Karpas-422 (cell line): ENCODE measurements around the gene DENND1C. TPM values are rescaled to one million over a fixed set of nuclear protein-coding genes. Genes with fewer than 3 reads are reported as not detected.

Experiments
- DNase-seq: peaks from one replicate; pipeline ENCODE4 v3.0.0-alpha.2; 2015
- H2AFZ ChIP-seq: fragments of 200-600 bp; sonication (generic); 2 replicates; pipeline ENCODE4 v1.6.1; 2014; ENCODE audit warnings: antibody characterized with exemption, low read length, mixed read lengths
- H3K27ac ChIP-seq: fragments of 200-600 bp; sonication (generic); 2 replicates; pipeline ENCODE4 v1.5.1; 2014; ENCODE audit warnings: mild to moderate bottlenecking, low read length, moderate library complexity
- H3K27me3 ChIP-seq: fragments of 200-600 bp; sonication (generic); 2 replicates; pipeline ENCODE4 v1.6.1; 2014; ENCODE audit warnings: low read length, mixed read lengths
- H3K36me3 ChIP-seq: fragments of 200-600 bp; sonication (generic); 2 replicates; pipeline ENCODE4 v1.6.1; 2014; ENCODE audit warnings: low read length, mixed read lengths; ENCODE audit not compliant: insufficient read depth
- H3K4me1 ChIP-seq: fragments of 200-600 bp; sonication (generic); 2 replicates; pipeline ENCODE4 v1.6.1; 2014; ENCODE audit warnings: mild to moderate bottlenecking, low read length, mixed read lengths
- H3K4me2 ChIP-seq: fragments of 200-600 bp; sonication (generic); 2 replicates; pipeline ENCODE4 v1.6.1; 2014; ENCODE audit warnings: low read length, low read depth, mild to moderate bottlenecking; ENCODE audit not compliant: poor library complexity, severe bottlenecking
- H3K4me3 ChIP-seq: fragments of 200-600 bp; sonication (generic); 2 replicates; pipeline ENCODE4 v1.5.1; 2014; ENCODE audit warnings: mild to moderate bottlenecking, antibody characterized with exemption, low read length, mixed read lengths
- H3K79me2 ChIP-seq: fragments of 200-600 bp; sonication (generic); 2 replicates; pipeline ENCODE4 v1.6.1; 2014; ENCODE audit warnings: mild to moderate bottlenecking, low read length, mixed read lengths
- H3K9ac ChIP-seq: fragments of 200-600 bp; sonication (generic); 2 replicates; pipeline ENCODE4 v1.6.0; 2014; ENCODE audit warnings: low read length
- H3K9me2 ChIP-seq: fragments of 200-600 bp; sonication (generic), shearing (Covaris generic); replicated peaks from 2 replicates; pipeline ENCODE4 v1.6.0; 2014; ENCODE audit warnings: mild to moderate bottlenecking, low read length, moderate library complexity; ENCODE audit not compliant: insufficient read depth
- H3K9me3 ChIP-seq: fragments of 300-700, 200-600 bp; sonication (generic); 2 replicates; pipeline ENCODE4 v1.6.1; 2014; ENCODE audit warnings: low read length, mixed read lengths
- H4K20me1 ChIP-seq: fragments of 200-600 bp; sonication (generic); 2 replicates; pipeline ENCODE4 v1.6.1; 2014; ENCODE audit warnings: mild to moderate bottlenecking, antibody characterized with exemption, low read length, low read depth; ENCODE audit not compliant: insufficient read depth
- total RNA-seq: library from RNA; depleted of rRNA; stranded (reverse); fragments of >200 nt; shearing (Covaris generic); gene quantifications from 2 replicates; pipeline ENCODE4 v1.2.3, GENCODE V29; 2014; ENCODE audit warnings: low replicate concordance

The DENND1C gene
- total RNA-seq, 1 experiment from 2014 or later: 19.2 TPM

GRCh38 chr19:6466526-6467248 lies 14.9 kb downstream of the DENND1C start:
- Histone ChIP-seq H3K9me3 (no peaks in the 10 kb centered on the region), H3K79me2 (no peaks in the 10 kb centered on the region), H3K36me3 (no peaks in the 10 kb centered on the region), H3K27me3 (no peaks in the 10 kb centered on the region), H3K4me2 (no peak overlapping the region), H3K9ac (no peak overlapping the region), H2AFZ (no peak overlapping the region), H3K27ac (no peak overlapping the region), H4K20me1 (no peaks in the 10 kb centered on the region), H3K4me3 (no peak overlapping the region), H3K4me1 (no peaks in the 10 kb centered on the region), H3K9me2 (no peaks in the 10 kb centered on the region)
- DNase-seq: no peak

GRCh38 chr19:6465663-6466062 lies 15.9 kb downstream of the DENND1C start:
- no peak overlapping the region for H2AFZ ChIP-seq
- H3K4me1 ChIP-seq: peaks cover 2% of the 10 kb centered on the region
- no peaks in the 10 kb centered on the region for H3K9me3 ChIP-seq
- no peaks in the 10 kb centered on the region for H3K79me2 ChIP-seq
- H3K4me2 ChIP-seq: no peak overlapping the region
- DNase-seq: no peak
- no peak overlapping the region for H3K27ac ChIP-seq
- no peaks in the 10 kb centered on the region for H3K27me3 ChIP-seq
- no peaks in the 10 kb centered on the region for H3K9me2 ChIP-seq
- no peak overlapping the region for H3K4me3 ChIP-seq
- H4K20me1 ChIP-seq: no peaks in the 10 kb centered on the region
- H3K36me3 ChIP-seq: no peaks in the 10 kb centered on the region
- H3K9ac ChIP-seq: no peak overlapping the region

DNA sequence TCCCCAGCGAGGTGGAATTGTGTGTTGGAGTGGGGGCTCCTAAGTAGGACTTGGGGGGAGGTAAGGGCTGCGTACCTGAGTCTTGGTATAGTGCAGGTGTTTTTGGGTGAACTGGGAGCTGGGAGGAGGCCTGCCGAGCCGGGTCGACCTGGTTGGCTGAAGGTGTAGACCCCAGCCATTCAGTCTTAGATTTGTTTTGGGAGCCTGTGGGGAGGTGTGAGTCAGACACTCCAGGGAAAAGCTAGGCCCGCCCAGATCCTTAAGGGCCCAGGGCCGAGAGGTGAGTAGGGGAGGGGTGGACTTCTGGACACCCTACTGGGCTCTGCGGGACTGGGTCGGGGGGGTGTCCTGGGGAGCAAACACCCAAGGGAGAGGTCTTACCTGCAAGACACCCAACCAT lies 16.6 kb downstream of the DENND1C start:
- Histone ChIP-seq H3K4me2 (no peak overlapping the region), H4K20me1 (no peaks in the 10 kb centered on the region), H2AFZ (no peak overlapping the region), H3K36me3 (no peaks in the 10 kb centered on the region), H3K9me3 (no peaks in the 10 kb centered on the region), H3K9me2 (no peaks in the 10 kb centered on the region), H3K27me3 (no peaks in the 10 kb centered on the region), H3K4me1 (peaks cover 4% of the 10 kb centered on the region), H3K27ac (no peak overlapping the region), H3K9ac (no peak overlapping the region), H3K4me3 (no peak overlapping the region), H3K79me2 (no peaks in the 10 kb centered on the region)
- DNase-seq: no peak

- H2AFZ ChIP-seq: no peak within 1 kb of the TSS
- no peak within 1 kb of the TSS for H3K4me3 ChIP-seq
- H3K9me3 ChIP-seq: no peaks in the 10 kb centered on the region
- H3K27me3 ChIP-seq: no peaks in the 10 kb centered on the region
- H3K79me2 ChIP-seq: peaks cover 1% of the 10 kb centered on the region
- peaks cover 6% of the 10 kb centered on the region for H3K4me1 ChIP-seq
- H3K9me2 ChIP-seq: no peaks in the 10 kb centered on the region
- H4K20me1 ChIP-seq: no peaks in the 10 kb centered on the region
- no peak within 1 kb of the TSS for H3K9ac ChIP-seq
- H3K36me3 ChIP-seq: no peaks in the 10 kb centered on the region
- DNase-seq: no peak
- no peak within 1 kb of the TSS for H3K27ac ChIP-seq
- H3K4me2 ChIP-seq: no peak within 1 kb of the TSS
Measured at GRCh38 chr19:6464070-6464873, 17.3 kb downstream of the DENND1C start, which contains the start of gene CRB3. Gene CRB3 (plus strand): TSS chr19:6464271. CDS start chr19:6464702, 431 bp downstream.

GRCh38 chr19:6460099-6460884 lies 21.3 kb downstream of the DENND1C start:
- Histone ChIP-seq H3K27ac (peak overlapping the region; percentile 29; the same call in 1 of the 2 replicates), H3K9me3 (no peaks in the 10 kb centered on the region), H3K27me3 (no peaks in the 10 kb centered on the region), H2AFZ (peak overlapping the region; percentile 72; the same call in 1 of the 2 replicates), H3K4me3 (peak overlapping the region; percentile 91), H3K9ac (peak overlapping the region; percentile 77), H3K79me2 (peaks cover 10% of the 10 kb centered on the region), H3K9me2 (no peaks in the 10 kb centered on the region), H3K4me2 (peak overlapping the region; percentile 84), H4K20me1 (no peaks in the 10 kb centered on the region), H3K36me3 (peaks cover 7% of the 10 kb centered on the region), H3K4me1 (peaks cover 26% of the 10 kb centered on the region)
- peak; percentile 99 for DNase-seq

DNA sequence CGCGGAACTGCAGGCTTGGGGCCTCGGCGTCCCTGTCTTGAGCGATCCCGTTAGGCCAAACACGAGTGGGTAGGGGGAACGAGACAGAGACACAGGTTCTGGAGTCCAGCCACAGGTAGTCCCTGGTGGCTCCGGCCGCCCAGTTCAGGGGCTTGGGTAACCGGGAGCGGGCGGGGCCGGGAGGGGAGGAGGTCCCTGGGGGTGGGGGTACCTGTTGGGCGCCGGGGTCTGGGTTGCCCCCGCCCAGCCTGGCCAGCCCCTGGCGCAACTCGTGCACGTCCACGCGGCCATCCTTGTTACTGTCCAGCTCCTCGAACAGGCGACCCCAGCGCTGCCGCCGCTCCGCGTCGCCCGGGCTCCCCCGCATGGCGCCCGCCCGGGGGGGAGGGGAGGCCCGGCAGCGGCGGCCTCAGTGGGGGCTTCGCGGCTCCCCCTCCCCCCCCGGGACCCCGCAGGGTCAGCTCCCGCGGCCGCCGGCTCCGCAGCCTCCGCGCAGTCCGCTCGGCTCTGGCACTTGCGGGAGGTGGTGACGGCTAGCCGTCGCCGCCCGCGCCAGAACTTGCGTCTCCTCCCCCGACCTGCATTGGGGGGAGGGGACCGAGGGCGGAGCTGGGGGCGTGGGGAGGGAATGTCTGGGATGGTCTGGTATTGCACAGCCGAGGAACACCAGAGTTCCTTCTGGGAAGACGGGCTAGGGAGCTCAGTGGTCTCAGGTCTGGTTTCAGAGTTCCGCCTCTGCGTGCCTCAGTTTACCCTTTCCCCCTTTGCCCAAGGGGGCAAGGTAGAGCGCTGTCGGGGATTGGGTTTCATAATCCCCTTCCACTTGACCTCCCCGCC lies 22.1 kb downstream of the DENND1C start, which contains the start of gene SLC25A23:
SLC25A23 (minus strand) TSS at position 531 of the 837 bp plus-strand sequence; CDS start at position 367, 164 bp downstream.
- Histone ChIP-seq H3K27ac (peak within 1 kb of the TSS; percentile 73), H3K4me2 (peak within 1 kb of the TSS; percentile 84)
- peak; percentile 89 for DNase-seq

GRCh38 chr19:6458695-6459261 lies 22.8 kb downstream of the DENND1C start:
- peaks cover 22% of the 10 kb centered on the region for H3K36me3 ChIP-seq
- peaks cover 10% of the 10 kb centered on the region for H3K79me2 ChIP-seq

More for the DNA sequence above, 22.1 kb downstream of the DENND1C start, which contains the start of gene SLC25A23:
- Histone ChIP-seq H3K4me3 (peak within 1 kb of the TSS; percentile 91), H3K4me1 (peaks cover 26% of the 10 kb centered on the region), H3K36me3 (peaks cover 15% of the 10 kb centered on the region), H4K20me1 (no peaks in the 10 kb centered on the region), H3K9me3 (peaks cover 2% of the 10 kb centered on the region; the same call in 1 of the 2 replicates), H3K9ac (peak within 1 kb of the TSS; percentile 77), H3K27me3 (no peaks in the 10 kb centered on the region), H3K9me2 (no peaks in the 10 kb centered on the region), H2AFZ (peak within 1 kb of the TSS; percentile 72; the same call in 1 of the 2 replicates), H3K79me2 (peaks cover 10% of the 10 kb centered on the region)

More at GRCh38 chr19:6458695-6459261, 22.8 kb downstream of the DENND1C start:
- H2AFZ ChIP-seq: no peak overlapping the region
- H3K9me2 ChIP-seq: no peaks in the 10 kb centered on the region
- peak overlapping the region; percentile 73 for H3K27ac ChIP-seq
- DNase-seq: peak; percentile 54
- H4K20me1 ChIP-seq: no peaks in the 10 kb centered on the region
- peaks cover 26% of the 10 kb centered on the region for H3K4me1 ChIP-seq
- peaks cover 9% of the 10 kb centered on the region; the same call in 1 of the 2 replicates for H3K9me3 ChIP-seq
- H3K9ac ChIP-seq: peak overlapping the region; percentile 77
- peak overlapping the region; percentile 84 for H3K4me2 ChIP-seq
- H3K4me3 ChIP-seq: peak overlapping the region; percentile 91
- H3K27me3 ChIP-seq: no peaks in the 10 kb centered on the region
